Measurements from ENCODE around the gene RELL2.

DNA sequence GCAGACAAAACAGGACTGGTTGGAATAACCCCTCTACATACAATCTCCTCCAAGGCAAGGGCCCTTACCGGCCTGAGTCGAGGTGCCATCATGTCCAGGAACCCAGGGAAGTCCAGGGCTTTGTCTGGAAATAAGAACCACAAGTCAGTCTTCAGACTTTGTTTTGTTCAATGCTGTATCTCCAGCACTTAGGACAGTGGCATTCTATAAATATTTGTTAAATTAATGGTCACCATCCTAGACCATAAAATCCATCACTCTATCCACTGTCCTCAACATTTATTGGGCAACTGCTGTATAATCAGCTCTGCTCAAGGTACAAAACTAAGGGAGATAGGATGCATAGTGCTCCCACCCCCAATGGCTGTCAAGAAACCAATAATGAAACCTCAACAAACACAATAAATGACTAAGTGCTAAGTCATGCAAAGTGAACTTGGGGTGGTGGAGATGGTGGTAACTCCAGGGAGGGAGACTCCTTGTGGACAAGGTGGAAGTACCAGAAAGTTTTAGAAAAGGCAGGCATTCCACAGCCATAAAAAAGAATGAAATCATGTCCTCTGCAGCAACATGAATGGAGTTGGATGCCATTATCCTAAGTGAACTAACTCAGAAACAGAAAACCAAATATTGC is 5.0 kb downstream of the RELL2 start:
- TF ChIP-seq EZH2 (IDR thresholded peaks at IDR 0.05; ENCODE audit: insufficient read depth, poor library complexity, severe bottlenecking) (no peak), EZH2phosphoT487 (IDR thresholded peaks at IDR 0.05; ENCODE audit: insufficient read depth, low read depth) (no peak)

Data from GM23248 (cell line).